HUDEP-2 (cell line): ENCODE data around the gene CERS6.
"Not testable (repeated sequence)": the region's sequence is repeated elsewhere in the genome, so short reads cannot be mapped to it uniquely, and the experiment has no call there.

Experiments
- DNase-seq, 76 experiments: peaks; one replicate each; lab custom pipeline; 2025; ENCODE audit not compliant: unreplicated experiment in 76 of 76; lab: John Stamatoyannopoulos, UW

Gene CERS6

GRCh38 chr2:168632709-168633121, 176.6 kb downstream of the CERS6 start:
- DNase-seq, result no peak

- DNase-seq, result no peak
Observed at GRCh38 chr2:168633200-168633599, 177.1 kb downstream of the CERS6 start.

GRCh38 chr2:168633895-168634294, 177.8 kb downstream of the CERS6 start:
- no peak for DNase-seq

GRCh38 chr2:168635065-168635577, 179.0 kb downstream of the CERS6 start:
- no peak for DNase-seq

GRCh38 chr2:168639018-168639417, 182.9 kb downstream of the CERS6 start:
- DNase-seq, result no peak

GRCh38 chr2:168639441-168639898, 183.4 kb downstream of the CERS6 start:
- no peak for DNase-seq

- DNase-seq, result no peak
Observed at GRCh38 chr2:168640039-168640438, 184.0 kb downstream of the CERS6 start.

- DNase-seq, result no peak
Observed at GRCh38 chr2:168641636-168642035, 185.6 kb downstream of the CERS6 start.

- no peak for DNase-seq
Observed at GRCh38 chr2:168642873-168643272, 186.8 kb downstream of the CERS6 start.

GRCh38 chr2:168643979-168644378, 187.9 kb downstream of the CERS6 start:
- DNase-seq, result no peak

GRCh38 chr2:168645696-168646338, 189.7 kb downstream of the CERS6 start:
- no peak for DNase-seq

GRCh38 chr2:168649105-168649504, 193.0 kb downstream of the CERS6 start:
- DNase-seq, result no peak

GRCh38 chr2:168649562-168649961, 193.5 kb downstream of the CERS6 start:
- no peak for DNase-seq

GRCh38 chr2:168650139-168650538, 194.1 kb downstream of the CERS6 start:
- no peak for DNase-seq

- no peak for DNase-seq
Observed at GRCh38 chr2:168650781-168651180, 194.7 kb downstream of the CERS6 start.

- no peak for DNase-seq
Observed at GRCh38 chr2:168652997-168653921, 197.2 kb downstream of the CERS6 start.

GRCh38 chr2:168654705-168655104, 198.6 kb downstream of the CERS6 start:
- DNase-seq, result no peak

GRCh38 chr2:168655207-168655606, 199.1 kb downstream of the CERS6 start:
- DNase-seq, result no peak

GRCh38 chr2:168657378-168657777, 201.3 kb downstream of the CERS6 start:
- DNase-seq, result not testable (repeated sequence)

- no peak for DNase-seq
Observed at GRCh38 chr2:168658706-168659105, 202.6 kb downstream of the CERS6 start.
